Neural cell (in vitro differentiated cells): ENCODE results near the gene ANAPC5. TPM values are rescaled to one million over a fixed set of nuclear protein-coding genes. Genes with fewer than 3 reads are reported as not detected.

Experiments
- H2AFZ ChIP-seq: fragments of 200-600, 300-800 bp; sonication (generic), shearing (Covaris generic); 2 replicates; pipeline ENCODE4 v1.6.0; 2014; ENCODE audit warnings: low read depth, mild to moderate bottlenecking, antibody characterized with exemption, low read length, moderate library complexity
- H3F3A ChIP-seq: fragments of 200-600 bp; shearing (Covaris generic); 2 replicates; pipeline ENCODE4 v1.6.1; 2016; ENCODE audit warnings: mild to moderate bottlenecking, moderate library complexity, mixed read lengths, antibody characterized with exemption, low read length; ENCODE audit not compliant: insufficient read depth, poor library complexity, severe bottlenecking
- H3K27ac ChIP-seq: fragments of 200-600, 300-800 bp; sonication (generic), shearing (Covaris generic); 2 replicates; pipeline ENCODE4 v1.5.1; 2014; ENCODE audit warnings: mild to moderate bottlenecking, low read length, moderate library complexity
- H3K27me3 ChIP-seq: fragments of 300-800, 200-600 bp; sonication (generic), shearing (Covaris generic); 2 replicates; pipeline ENCODE4 v1.6.0; 2014; ENCODE audit warnings: mild to moderate bottlenecking, low read depth, low read length, moderate library complexity; ENCODE audit not compliant: insufficient read depth
- H3K36me3 ChIP-seq: fragments of 300-800, 200-600 bp; sonication (generic), shearing (Covaris generic); 2 replicates; pipeline ENCODE4 v1.5.1; 2014; ENCODE audit warnings: mild to moderate bottlenecking, antibody characterized with exemption, low read length, moderate library complexity; ENCODE audit not compliant: insufficient read depth
- H3K4me2 ChIP-seq: fragments of 300-800, 200-600 bp; sonication (generic), shearing (Covaris generic); 2 replicates; pipeline ENCODE4 v1.6.0; 2014; ENCODE audit warnings: mild to moderate bottlenecking, low read length
- H3K4me3 ChIP-seq: fragments of 300-800, 200-600 bp; sonication (generic), shearing (Covaris generic); 2 replicates; pipeline ENCODE4 v1.5.1; 2014; ENCODE audit warnings: mild to moderate bottlenecking, low read length, moderate library complexity
- H3K79me2 ChIP-seq: fragments of 200-600 bp; shearing (Covaris generic); replicated peaks from 2 replicates; pipeline ENCODE4 v1.6.0; 2014; ENCODE audit warnings: mild to moderate bottlenecking, low read length, moderate library complexity; ENCODE audit not compliant: insufficient read depth
- H3K9ac ChIP-seq: fragments of 300-800, 200-600 bp; sonication (generic), shearing (Covaris generic); 2 replicates; pipeline ENCODE4 v1.6.1; 2016; ENCODE audit warnings: mild to moderate bottlenecking, low read length, mixed read lengths
- H3K9me2 ChIP-seq: fragments of 200-600 bp; shearing (Covaris generic); 2 replicates; pipeline ENCODE4 v1.6.1; 2016; ENCODE audit warnings: mild to moderate bottlenecking, low read length, mixed read lengths; ENCODE audit not compliant: insufficient read depth
- H3K9me3 ChIP-seq: fragments of 200-600, 300-800 bp; sonication (generic), shearing (Covaris generic); 2 replicates; pipeline ENCODE4 v1.6.1; 2016; ENCODE audit warnings: mild to moderate bottlenecking, mixed run types, low read length, moderate library complexity, mixed read lengths
- H4K20me1 ChIP-seq: fragments of 200-600 bp; shearing (Covaris generic); 2 replicates; pipeline ENCODE4 v1.6.1; 2016; ENCODE audit warnings: mild to moderate bottlenecking, mixed run types; ENCODE audit not compliant: insufficient read depth
- EP300 ChIP-seq: fragments of 450-650 bp; conservative IDR thresholded peaks from 2 replicates; pipeline ENCODE4 v1.6.1; 2014; ENCODE audit warnings: antibody characterized with exemption, mild to moderate bottlenecking, moderate library complexity; ENCODE audit not compliant: poor library complexity, severe bottlenecking
- EZH2 ChIP-seq: fragments of 200-600, 300-800 bp; shearing (Covaris generic), sonication (generic); IDR thresholded peaks from 2 replicates; pipeline ENCODE4 v1.6.1; 2014; ENCODE audit warnings: antibody characterized with exemption, low read length, borderline replicate concordance, mild to moderate bottlenecking; ENCODE audit not compliant: insufficient read depth, poor library complexity, severe bottlenecking
- MXI1 ChIP-seq: fragments of 450-650 bp; conservative IDR thresholded peaks from 2 replicates; pipeline ENCODE4 v1.6.1; 2014; ENCODE audit warnings: antibody characterized with exemption, mild to moderate bottlenecking; ENCODE audit not compliant: poor library complexity, severe bottlenecking
- POLR2AphosphoS5 ChIP-seq: IDR thresholded peaks from 2 replicates; pipeline ENCODE4 v1.6.1; 2012
- RAD21 ChIP-seq: fragments of 450-650 bp; conservative IDR thresholded peaks from 2 replicates; pipeline ENCODE4 v1.6.1; 2014; ENCODE audit warnings: antibody characterized with exemption, mild to moderate bottlenecking, moderate library complexity
- SMC3 ChIP-seq: fragments of 450-650 bp; conservative IDR thresholded peaks from 2 replicates; pipeline ENCODE4 v1.6.1; 2014; ENCODE audit warnings: antibody characterized with exemption, mild to moderate bottlenecking, moderate library complexity; ENCODE audit not compliant: poor library complexity
- TAF1 ChIP-seq: IDR thresholded peaks from 2 replicates; pipeline ENCODE4 v1.6.1; 2012; ENCODE audit warnings: low read depth
- polyA plus RNA-seq: library from polyadenylated mRNA; depleted of rRNA; stranded (reverse); fragments of >200 nt; gene quantifications from 2 replicates; pipeline ENCODE4 v1.2.3, GENCODE V29; 2014
- TF ChIP-seq, protein P1 (sequence below): IDR thresholded peaks from 2 replicates; pipeline ENCODE4 v1.6.1; 2012; ENCODE audit warnings: borderline replicate concordance
- TF ChIP-seq, protein P2 (sequence below): fragments of 450-650 bp; IDR thresholded peaks from 2 replicates; pipeline ENCODE4 v1.5.1; 2014; ENCODE audit warnings: antibody characterized with exemption, mild to moderate bottlenecking, moderate library complexity; ENCODE audit not compliant: poor library complexity, severe bottlenecking

Gene ANAPC5
- polyA plus RNA-seq, 1 donor from 2014 or later: 272 TPM

DNA sequence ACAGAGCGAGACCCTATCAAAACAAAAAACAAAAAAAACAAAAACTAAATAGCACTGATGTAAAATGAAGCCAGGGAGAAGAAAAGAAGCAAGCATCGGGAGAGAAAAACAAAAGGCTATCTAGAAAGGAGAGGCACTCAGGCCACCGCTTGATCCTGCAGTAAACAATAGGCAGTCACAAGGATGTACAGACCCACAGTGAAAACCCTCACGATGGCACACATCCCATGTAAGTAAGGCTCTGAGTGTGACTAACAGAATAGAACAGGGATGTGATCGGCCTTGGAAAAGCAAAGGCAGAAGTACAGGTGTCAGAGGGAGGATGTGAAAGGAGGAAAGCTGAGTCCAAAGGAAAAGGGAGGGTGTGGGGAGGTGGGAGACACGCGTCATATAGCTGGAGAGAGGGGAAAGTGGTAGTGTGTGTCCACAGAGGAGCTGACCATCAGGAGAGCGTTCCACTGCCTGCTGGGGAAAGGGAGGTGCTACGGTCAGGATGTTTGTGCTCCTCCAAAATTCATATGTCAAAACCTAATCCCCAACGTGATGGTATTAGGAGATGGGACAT is 87.2 kb downstream of the ANAPC5 start:
- H3K4me2 ChIP-seq: no peak overlapping the region
- no peaks in the 10 kb centered on the region for H4K20me1 ChIP-seq
- TF ChIP-seq POLR2AphosphoS5 (no peak), EP300 (no peak), SMC3 (no peak), TAF1 (no peak), MXI1 (no peak), RAD21 (no peak), EZH2 (no peak)
- TF ChIP-seq, protein P1, sequence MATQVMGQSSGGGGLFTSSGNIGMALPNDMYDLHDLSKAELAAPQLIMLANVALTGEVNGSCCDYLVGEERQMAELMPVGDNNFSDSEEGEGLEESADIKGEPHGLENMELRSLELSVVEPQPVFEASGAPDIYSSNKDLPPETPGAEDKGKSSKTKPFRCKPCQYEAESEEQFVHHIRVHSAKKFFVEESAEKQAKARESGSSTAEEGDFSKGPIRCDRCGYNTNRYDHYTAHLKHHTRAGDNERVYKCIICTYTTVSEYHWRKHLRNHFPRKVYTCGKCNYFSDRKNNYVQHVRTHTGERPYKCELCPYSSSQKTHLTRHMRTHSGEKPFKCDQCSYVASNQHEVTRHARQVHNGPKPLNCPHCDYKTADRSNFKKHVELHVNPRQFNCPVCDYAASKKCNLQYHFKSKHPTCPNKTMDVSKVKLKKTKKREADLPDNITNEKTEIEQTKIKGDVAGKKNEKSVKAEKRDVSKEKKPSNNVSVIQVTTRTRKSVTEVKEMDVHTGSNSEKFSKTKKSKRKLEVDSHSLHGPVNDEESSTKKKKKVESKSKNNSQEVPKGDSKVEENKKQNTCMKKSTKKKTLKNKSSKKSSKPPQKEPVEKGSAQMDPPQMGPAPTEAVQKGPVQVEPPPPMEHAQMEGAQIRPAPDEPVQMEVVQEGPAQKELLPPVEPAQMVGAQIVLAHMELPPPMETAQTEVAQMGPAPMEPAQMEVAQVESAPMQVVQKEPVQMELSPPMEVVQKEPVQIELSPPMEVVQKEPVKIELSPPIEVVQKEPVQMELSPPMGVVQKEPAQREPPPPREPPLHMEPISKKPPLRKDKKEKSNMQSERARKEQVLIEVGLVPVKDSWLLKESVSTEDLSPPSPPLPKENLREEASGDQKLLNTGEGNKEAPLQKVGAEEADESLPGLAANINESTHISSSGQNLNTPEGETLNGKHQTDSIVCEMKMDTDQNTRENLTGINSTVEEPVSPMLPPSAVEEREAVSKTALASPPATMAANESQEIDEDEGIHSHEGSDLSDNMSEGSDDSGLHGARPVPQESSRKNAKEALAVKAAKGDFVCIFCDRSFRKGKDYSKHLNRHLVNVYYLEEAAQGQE: no peak
- TF ChIP-seq, protein P2, sequence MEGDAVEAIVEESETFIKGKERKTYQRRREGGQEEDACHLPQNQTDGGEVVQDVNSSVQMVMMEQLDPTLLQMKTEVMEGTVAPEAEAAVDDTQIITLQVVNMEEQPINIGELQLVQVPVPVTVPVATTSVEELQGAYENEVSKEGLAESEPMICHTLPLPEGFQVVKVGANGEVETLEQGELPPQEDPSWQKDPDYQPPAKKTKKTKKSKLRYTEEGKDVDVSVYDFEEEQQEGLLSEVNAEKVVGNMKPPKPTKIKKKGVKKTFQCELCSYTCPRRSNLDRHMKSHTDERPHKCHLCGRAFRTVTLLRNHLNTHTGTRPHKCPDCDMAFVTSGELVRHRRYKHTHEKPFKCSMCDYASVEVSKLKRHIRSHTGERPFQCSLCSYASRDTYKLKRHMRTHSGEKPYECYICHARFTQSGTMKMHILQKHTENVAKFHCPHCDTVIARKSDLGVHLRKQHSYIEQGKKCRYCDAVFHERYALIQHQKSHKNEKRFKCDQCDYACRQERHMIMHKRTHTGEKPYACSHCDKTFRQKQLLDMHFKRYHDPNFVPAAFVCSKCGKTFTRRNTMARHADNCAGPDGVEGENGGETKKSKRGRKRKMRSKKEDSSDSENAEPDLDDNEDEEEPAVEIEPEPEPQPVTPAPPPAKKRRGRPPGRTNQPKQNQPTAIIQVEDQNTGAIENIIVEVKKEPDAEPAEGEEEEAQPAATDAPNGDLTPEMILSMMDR: no peak
- H3K27me3 ChIP-seq: no peaks in the 10 kb centered on the region
- H2AFZ ChIP-seq: no peak overlapping the region
- H3F3A ChIP-seq: no peaks in the 10 kb centered on the region
- H3K27ac ChIP-seq: no peak overlapping the region
- H3K9me3 ChIP-seq: no peaks in the 10 kb centered on the region
- no peak overlapping the region for H3K9ac ChIP-seq
- no peak overlapping the region for H3K4me3 ChIP-seq
- no peaks in the 10 kb centered on the region for H3K79me2 ChIP-seq
- peaks cover 4% of the 10 kb centered on the region for H3K36me3 ChIP-seq
- no peaks in the 10 kb centered on the region for H3K9me2 ChIP-seq

DNA sequence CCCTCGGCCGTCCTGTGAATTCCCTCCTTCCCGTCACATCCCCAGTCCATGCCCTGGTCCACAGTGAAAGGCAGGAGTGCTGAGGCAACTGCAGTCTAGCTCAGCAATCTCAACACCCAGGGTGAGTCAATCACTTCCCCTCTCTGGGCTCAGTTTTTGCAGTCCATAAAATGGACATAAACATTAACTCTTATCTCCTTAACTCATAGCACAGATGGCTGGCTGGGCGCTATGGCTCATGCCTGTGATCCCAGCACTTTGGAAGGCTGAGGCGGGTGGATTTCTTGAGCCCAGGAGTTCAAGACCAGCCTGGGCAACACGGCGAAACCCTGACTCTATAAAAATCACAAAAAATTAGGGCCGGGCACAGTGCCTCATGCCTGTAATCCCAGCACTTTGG is 88.1 kb downstream of the ANAPC5 start:
- no peaks in the 10 kb centered on the region for H3K9me3 ChIP-seq
- no peaks in the 10 kb centered on the region for H4K20me1 ChIP-seq
- H3K9ac ChIP-seq: no peak overlapping the region
- H3K27ac ChIP-seq: no peak overlapping the region
- peaks cover 4% of the 10 kb centered on the region for H3K36me3 ChIP-seq
- no peaks in the 10 kb centered on the region for H3K9me2 ChIP-seq
- no peaks in the 10 kb centered on the region for H3F3A ChIP-seq
- H3K79me2 ChIP-seq: no peaks in the 10 kb centered on the region
- H2AFZ ChIP-seq: no peak overlapping the region
- no peak overlapping the region for H3K4me2 ChIP-seq
- no peaks in the 10 kb centered on the region for H3K27me3 ChIP-seq
- TF ChIP-seq RAD21 (no peak), MXI1 (no peak), TAF1 (no peak), EZH2 (no peak), EP300 (no peak), POLR2AphosphoS5 (no peak), SMC3 (no peak)
- TF ChIP-seq, protein P2: no peak
- TF ChIP-seq, protein P1: no peak
- H3K4me3 ChIP-seq: no peak overlapping the region
